Activated T-helper 1 cell treated with anti-CD3 and anti-CD28 coated beads, Interleukin-12 subunit alpha, Interleukin-12 subunit beta, Interleukin-2, Interleukin-4 antibody, amounts not matched to agents 30 ng/mL and 10 ng/mL and 1 ng/mL, durations not matched to agents 14 hours and 24 hours and 36 hours (primary cell): ENCODE data around the gene DNAJB7. TPM values are rescaled to one million over a fixed set of nuclear protein-coding genes. Genes with fewer than 3 reads are reported as not detected.
"Not testable (repeated sequence)": the region's sequence is repeated elsewhere in the genome, so short reads cannot be mapped to it uniquely, and the experiment has no call there.

Experiments
- DNase-seq: peaks from one replicate; pipeline ENCODE4 v3.0.0; 2021; ENCODE audit warnings: low spot score
- H3K27ac Mint-ChIP-seq: one replicate; pipeline ENCODE4 v1.8.0; 2021; ENCODE audit warnings: mild to moderate bottlenecking, mixed read lengths
- H3K27me3 Mint-ChIP-seq: one replicate; pipeline ENCODE4 v1.8.0; 2022; ENCODE audit warnings: mild to moderate bottlenecking, moderate library complexity, mixed read lengths; ENCODE audit not compliant: insufficient read depth
- H3K36me3 Mint-ChIP-seq: one replicate; pipeline ENCODE4 v1.8.0; 2021; ENCODE audit warnings: low read depth, mixed read lengths
- H3K4me1 Mint-ChIP-seq: one replicate; pipeline ENCODE4 v1.8.0; 2021; ENCODE audit warnings: low read depth, mixed read lengths
- H3K4me3 Mint-ChIP-seq: one replicate; pipeline ENCODE4 v1.8.0; 2021; ENCODE audit warnings: mild to moderate bottlenecking, moderate library complexity, mixed read lengths
- H3K9me3 Mint-ChIP-seq: one replicate; pipeline ENCODE4 v1.8.0; 2021; ENCODE audit warnings: mixed read lengths
- intact Hi-C: fragments of 100-400 bp; cut with micrococcal nuclease; formaldehyde crosslinking; loops from one replicate; pipeline ENCODE4 v1.15.1; 2024
- total RNA-seq: library from RNA; stranded (reverse); gene quantifications from 2 replicates; pipeline ENCODE4 v1.2.3, GENCODE V29; 2022

Gene DNAJB7
- total RNA-seq, 1 donor from 2014 or later = not detected

GRCh38 chr22:40862537-40862936 is 624 bp upstream of the DNAJB7 start:
- intact Hi-C loops = no loop called here
- H3K4me3 Mint-ChIP-seq = no peak overlapping the region
- peaks cover 13% of the 10 kb centered on the region for H3K4me1 Mint-ChIP-seq
- no peak for DNase-seq
- H3K27me3 Mint-ChIP-seq = no peaks in the 10 kb centered on the region
- no peaks in the 10 kb centered on the region for H3K9me3 Mint-ChIP-seq
- no peak overlapping the region for H3K27ac Mint-ChIP-seq
- peaks cover 7% of the 10 kb centered on the region for H3K36me3 Mint-ChIP-seq

- Mint-ChIP-seq H3K4me1 (peaks cover 34% of the 10 kb centered on the region), H3K36me3 (peaks cover 13% of the 10 kb centered on the region), H3K4me3 (peak overlapping the region; percentile 98), H3K9me3 (no peaks in the 10 kb centered on the region), H3K27ac (peak overlapping the region; percentile 100), H3K27me3 (no peaks in the 10 kb centered on the region)
- intact Hi-C loops = loop anchor here (2.0 to 10.0 kb wide), 4 partner anchors 347 to 827 kb away; partner anchors contain the start of genes L3MBTL2, SGSM3, SNU13 and ZC3H7B
- DNase-seq = no peak
These were observed 4.5 kb downstream of the DNAJB7 start for GRCh38 chr22:40857309-40857855.

- Mint-ChIP-seq H3K27me3 (no peaks in the 10 kb centered on the region), H3K36me3 (peaks cover 12% of the 10 kb centered on the region), H3K4me3 (peak within 1 kb of the TSS; percentile 98), H3K27ac (peak within 1 kb of the TSS; percentile 100), H3K9me3 (no peaks in the 10 kb centered on the region), H3K4me1 (peaks cover 38% of the 10 kb centered on the region)
- intact Hi-C loops = loop anchor here (1.0 to 10.0 kb wide), 13 partner anchors 37 to 828 kb away; partner anchors contain the start of genes ACO2, L3MBTL2, MRTFA and RANGAP1
- DNase-seq = peak; percentile 96
These were observed 5.2 kb downstream of the DNAJB7 start, which contains the start of the genes ST13 and XPNPEP3 for GRCh38 chr22:40856513-40857308. Gene ST13 (minus strand): TSS chr22:40856639. CDS start chr22:40856540, 99 bp downstream. Gene XPNPEP3 (plus strand): TSS chr22:40857148. CDS start chr22:40857182, 34 bp downstream.

GRCh38 chr22:40855979-40856512 is 5.9 kb downstream of the DNAJB7 start:
- intact Hi-C loops = loop anchor here (1.0 to 10.0 kb wide), 13 partner anchors 37 to 829 kb away; partner anchors contain the start of genes ACO2, L3MBTL2, MRTFA and RANGAP1
- DNase-seq = no peak
- H3K4me1 Mint-ChIP-seq = peaks cover 43% of the 10 kb centered on the region
- H3K9me3 Mint-ChIP-seq = no peaks in the 10 kb centered on the region
- H3K36me3 Mint-ChIP-seq = peaks cover 14% of the 10 kb centered on the region
- H3K27me3 Mint-ChIP-seq = no peaks in the 10 kb centered on the region
- H3K4me3 Mint-ChIP-seq = peak overlapping the region; percentile 98
- peak overlapping the region; percentile 100 for H3K27ac Mint-ChIP-seq

GRCh38 chr22:40855071-40855978 is 6.6 kb downstream of the DNAJB7 start:
- intact Hi-C loops = loop anchor here (5.0 to 10.0 kb wide), 2 partner anchors 447 to 829 kb away; partner anchors contain the start of genes SNU13 and ZC3H7B
- Mint-ChIP-seq H3K9me3 (no peaks in the 10 kb centered on the region), H3K36me3 (peaks cover 13% of the 10 kb centered on the region), H3K4me3 (peak overlapping the region; percentile 98), H3K4me1 (peaks cover 47% of the 10 kb centered on the region), H3K27ac (peak overlapping the region; percentile 100), H3K27me3 (no peaks in the 10 kb centered on the region)
- DNase-seq = no peak

- H3K4me1 Mint-ChIP-seq = peaks cover 46% of the 10 kb centered on the region
- H3K4me3 Mint-ChIP-seq = peak overlapping the region; percentile 48
- H3K36me3 Mint-ChIP-seq = peaks cover 18% of the 10 kb centered on the region
- no peaks in the 10 kb centered on the region for H3K27me3 Mint-ChIP-seq
- intact Hi-C loops = loop anchor here (10.0 kb wide), 1 partner anchor 831 kb away; the partner anchor contains the start of gene SNU13
- DNase-seq = no peak
- H3K9me3 Mint-ChIP-seq = no peaks in the 10 kb centered on the region
- H3K27ac Mint-ChIP-seq = no peak overlapping the region
These were observed 8.0 kb downstream of the DNAJB7 start for GRCh38 chr22:40853961-40854360.

GRCh38 chr22:40853333-40853732 is 8.6 kb downstream of the DNAJB7 start:
- intact Hi-C loops = loop anchor here (10.0 kb wide), 1 partner anchor 831 kb away; the partner anchor contains the start of gene SNU13
- DNase-seq = no peak
- Mint-ChIP-seq H3K27ac (no peak overlapping the region), H3K4me1 (peaks cover 45% of the 10 kb centered on the region), H3K27me3 (no peaks in the 10 kb centered on the region), H3K4me3 (peak overlapping the region; percentile 20), H3K9me3 (no peaks in the 10 kb centered on the region), H3K36me3 (peaks cover 18% of the 10 kb centered on the region)

GRCh38 chr22:40845816-40846215 is 16.1 kb downstream of the DNAJB7 start:
- H3K9me3 Mint-ChIP-seq, intact Hi-C loops, H3K27ac Mint-ChIP-seq, H3K4me3 Mint-ChIP-seq, DNase-seq, H3K27me3 Mint-ChIP-seq: not testable (repeated sequence)
- Mint-ChIP-seq H3K4me1 (peaks cover 12% of the 10 kb centered on the region), H3K36me3 (peaks cover 41% of the 10 kb centered on the region)

- DNase-seq = no peak
These were observed 17.0 kb downstream of the DNAJB7 start for GRCh38 chr22:40844951-40845350.

GRCh38 chr22:40838486-40838885 is 23.4 kb downstream of the DNAJB7 start:
- Mint-ChIP-seq H3K9me3 (no peaks in the 10 kb centered on the region), H3K4me3 (no peak overlapping the region), H3K27ac (no peak overlapping the region), H3K27me3 (no peaks in the 10 kb centered on the region), H3K36me3 (peaks cover 36% of the 10 kb centered on the region), H3K4me1 (peaks cover 7% of the 10 kb centered on the region)
- intact Hi-C loops = no loop called here
- DNase-seq = no peak

More at GRCh38 chr22:40844951-40845350, 17.0 kb downstream of the DNAJB7 start:
- H3K4me1 Mint-ChIP-seq = peaks cover 7% of the 10 kb centered on the region
- no peaks in the 10 kb centered on the region for H3K9me3 Mint-ChIP-seq
- H3K4me3 Mint-ChIP-seq = no peak overlapping the region
- no peak overlapping the region for H3K27ac Mint-ChIP-seq
- H3K27me3 Mint-ChIP-seq = no peaks in the 10 kb centered on the region
- H3K36me3 Mint-ChIP-seq = peaks cover 44% of the 10 kb centered on the region
- intact Hi-C loops = no loop called here

- Mint-ChIP-seq H3K27me3 (no peaks in the 10 kb centered on the region), H3K4me1 (no peaks in the 10 kb centered on the region), H3K27ac (no peak overlapping the region), H3K4me3 (no peak overlapping the region), H3K9me3 (no peaks in the 10 kb centered on the region), H3K36me3 (peaks cover 28% of the 10 kb centered on the region)
- intact Hi-C loops = no loop called here
- DNase-seq = no peak
These were observed 27.3 kb downstream of the DNAJB7 start for GRCh38 chr22:40834619-40835018.

GRCh38 chr22:40829131-40829530 is 32.8 kb downstream of the DNAJB7 start:
- Mint-ChIP-seq H3K4me1 (no peaks in the 10 kb centered on the region), H3K27me3 (no peaks in the 10 kb centered on the region), H3K36me3 (peaks cover 31% of the 10 kb centered on the region), H3K27ac (no peak overlapping the region), H3K9me3 (no peaks in the 10 kb centered on the region), H3K4me3 (no peak overlapping the region)
- intact Hi-C loops = no loop called here
- no peak for DNase-seq
